A673 (cell line): Measurements from ENCODE around the gene TIGD3. TPM values are rescaled to one million over a fixed set of nuclear protein-coding genes. Genes with fewer than 3 reads are reported as not detected.
A peak's percentile ranks its signal among the peaks of the same experiment; 100 is the strongest.

Experiments used
- BruUV-seq: library from RNA; stranded (reverse); fragments of 400-500 nt; replicated peaks from 2 replicates; lab custom pipeline; 2021; lab: Mats Ljungman, UMichigan
- CTCF ChIA-PET: fragments of 300-600 bp; sonication (Branson Sonifier 250); formaldehyde crosslinking; loops from one replicate; lab custom pipeline; 2022; ENCODE audit warnings: antibody characterized with exemption; lab: Charles Lee
- POLR2A ChIA-PET: fragments of 300-600 bp; sonication (Branson Sonifier 250); formaldehyde crosslinking; loops from one replicate; lab custom pipeline; 2022; ENCODE audit warnings: antibody characterized with exemption; ENCODE audit not compliant: low non-redundant PET; lab: Charles Lee
- DNase-seq: peaks from one replicate; pipeline ENCODE4 v3.0.0-alpha.2; 2015; ENCODE audit warnings: low spot score
- H3K27ac ChIP-seq: fragments of 200-600 bp; sonication (generic); 2 replicates; pipeline ENCODE4 v1.5.1; 2016; ENCODE audit warnings: mixed run types, low read depth, mild to moderate bottlenecking, mixed read lengths, antibody characterized with exemption, low read length; ENCODE audit not compliant: poor library complexity, severe bottlenecking
- H3K27me3 ChIP-seq: fragments of 200-600 bp; sonication (generic); replicated peaks from 2 replicates; pipeline ENCODE4 v1.6.1; 2017; ENCODE audit warnings: mixed run types, low read depth, mild to moderate bottlenecking, mixed read lengths, antibody characterized with exemption, low read length; ENCODE audit not compliant: insufficient read depth, poor library complexity
- H3K36me3 ChIP-seq: fragments of 200-600 bp; sonication (generic); 2 replicates; pipeline ENCODE4 v1.6.1; 2016; ENCODE audit warnings: mixed run types, mild to moderate bottlenecking, mixed read lengths, antibody characterized with exemption, low read length; ENCODE audit not compliant: insufficient read depth, poor library complexity, severe bottlenecking
- H3K4me1 ChIP-seq: fragments of 200-600 bp; sonication (generic); 2 replicates; pipeline ENCODE4 v1.6.1; 2017; ENCODE audit warnings: mixed run types, mild to moderate bottlenecking, mixed read lengths, antibody characterized with exemption, low read length; ENCODE audit not compliant: insufficient read depth, poor library complexity, severe bottlenecking
- H3K4me3 ChIP-seq: fragments of 200-600 bp; sonication (generic); 2 replicates; pipeline ENCODE4 v1.5.1; 2016; ENCODE audit warnings: low read depth, mixed run types, mild to moderate bottlenecking, mixed read lengths, low read length; ENCODE audit not compliant: poor library complexity, severe bottlenecking
- H3K9me3 ChIP-seq: fragments of 200-600 bp; sonication (generic); 2 replicates; pipeline ENCODE4 v1.6.1; 2016; ENCODE audit warnings: mixed run types, low read depth, mild to moderate bottlenecking, mixed read lengths, antibody characterized with exemption, low read length; ENCODE audit not compliant: poor library complexity, severe bottlenecking
- EZH2 ChIP-seq: fragments of 200-600 bp; sonication (generic); IDR thresholded peaks from 2 replicates; pipeline ENCODE4 v1.6.1; 2017; ENCODE audit warnings: borderline replicate concordance, low read depth, mild to moderate bottlenecking, mixed read lengths, antibody characterized with exemption, low read length; ENCODE audit not compliant: poor library complexity, severe bottlenecking
- intact Hi-C: fragments of 100-400 bp; cut with micrococcal nuclease; formaldehyde crosslinking; loops from one replicate; pipeline ENCODE4 v1.10.0; 2022; ENCODE audit not compliant: unreplicated experiment
- total RNA-seq: library from RNA; stranded (reverse); gene quantifications from 2 replicates; pipeline ENCODE4 v1.2.3, GENCODE V29; 2021
- TF ChIP-seq, protein P1 (sequence below): fragments of 300-800, 200-600 bp; sonication (generic); conservative IDR thresholded peaks from 2 replicates; pipeline ENCODE4 v1.5.1; 2017; ENCODE audit warnings: low read depth, mild to moderate bottlenecking, antibody characterized with exemption, low read length, moderate library complexity, mixed read lengths

Gene TIGD3
- total RNA-seq, 1 experiment from 2014 or later: 2.3 TPM

- intact Hi-C loops: loop anchor here (5.0 kb wide), 3 partner anchors 37 to 192 kb away; partner anchors contain the start of genes FAM89B and ZNRD2
- Histone ChIP-seq H3K4me3 (no peak overlapping the region), H3K36me3 (no peaks in the 10 kb centered on the region), H3K9me3 (no peaks in the 10 kb centered on the region), H3K27ac (no peak overlapping the region), H3K27me3 (no peaks in the 10 kb centered on the region), H3K4me1 (peaks cover 34% of the 10 kb centered on the region)
- POLR2A ChIA-PET: interaction anchor here (0.6 kb wide), 1 partner anchor 40 kb away, joined by 3 read pairs; no protein-coding TSS in a partner anchor
- no peak for DNase-seq
- BruUV-seq: no TSS peak
- no peak for TF ChIP-seq EZH2
- TF ChIP-seq, protein P1, sequence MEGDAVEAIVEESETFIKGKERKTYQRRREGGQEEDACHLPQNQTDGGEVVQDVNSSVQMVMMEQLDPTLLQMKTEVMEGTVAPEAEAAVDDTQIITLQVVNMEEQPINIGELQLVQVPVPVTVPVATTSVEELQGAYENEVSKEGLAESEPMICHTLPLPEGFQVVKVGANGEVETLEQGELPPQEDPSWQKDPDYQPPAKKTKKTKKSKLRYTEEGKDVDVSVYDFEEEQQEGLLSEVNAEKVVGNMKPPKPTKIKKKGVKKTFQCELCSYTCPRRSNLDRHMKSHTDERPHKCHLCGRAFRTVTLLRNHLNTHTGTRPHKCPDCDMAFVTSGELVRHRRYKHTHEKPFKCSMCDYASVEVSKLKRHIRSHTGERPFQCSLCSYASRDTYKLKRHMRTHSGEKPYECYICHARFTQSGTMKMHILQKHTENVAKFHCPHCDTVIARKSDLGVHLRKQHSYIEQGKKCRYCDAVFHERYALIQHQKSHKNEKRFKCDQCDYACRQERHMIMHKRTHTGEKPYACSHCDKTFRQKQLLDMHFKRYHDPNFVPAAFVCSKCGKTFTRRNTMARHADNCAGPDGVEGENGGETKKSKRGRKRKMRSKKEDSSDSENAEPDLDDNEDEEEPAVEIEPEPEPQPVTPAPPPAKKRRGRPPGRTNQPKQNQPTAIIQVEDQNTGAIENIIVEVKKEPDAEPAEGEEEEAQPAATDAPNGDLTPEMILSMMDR: no peak
- CTCF ChIA-PET: interaction anchor here (0.5 to 0.6 kb wide), 2 partner anchors 128 to 130 kb away, joined by 3 to 4 read pairs; no protein-coding TSS in a partner anchor
Measured at GRCh38 chr11:65379698-65380459, 25.3 kb downstream of the TIGD3 start.

DNA sequence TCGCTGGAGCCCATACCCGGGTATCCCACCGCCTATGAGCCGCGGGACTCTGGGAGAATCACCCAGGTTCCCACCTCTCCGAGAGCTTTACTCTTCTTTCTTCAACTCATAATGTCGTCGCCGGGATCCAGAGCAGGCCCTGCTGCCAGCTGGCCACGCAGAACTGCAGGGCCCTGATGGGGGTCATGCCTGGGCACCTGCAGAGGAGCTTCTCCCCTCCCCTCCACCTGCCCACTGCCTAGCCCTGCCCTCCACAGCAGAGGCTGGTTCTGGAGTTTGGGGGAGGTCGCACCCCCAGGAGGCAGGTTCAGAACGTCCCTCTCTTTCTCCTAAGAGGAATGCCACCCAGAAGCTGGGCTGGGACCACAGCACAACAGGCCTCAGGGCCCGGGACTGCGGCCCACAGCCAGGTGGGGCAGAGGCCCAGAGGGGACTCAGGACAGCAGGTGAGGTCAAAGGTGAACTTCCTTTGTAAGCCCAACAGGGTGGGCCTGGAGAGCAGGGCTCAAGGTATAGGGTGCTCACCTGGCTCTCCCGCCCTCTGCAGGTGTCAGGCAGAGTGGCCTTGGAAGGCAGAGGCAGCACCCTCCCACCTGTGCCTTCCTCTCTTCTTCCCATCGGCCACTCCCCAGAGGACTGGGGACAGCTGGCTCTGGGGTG lies 26.0 kb downstream of the TIGD3 start:
- TF ChIP-seq EZH2: no peak
- Histone ChIP-seq H3K4me3 (no peak overlapping the region), H3K4me1 (peaks cover 35% of the 10 kb centered on the region), H3K27me3 (no peaks in the 10 kb centered on the region), H3K27ac (no peak overlapping the region), H3K36me3 (no peaks in the 10 kb centered on the region), H3K9me3 (no peaks in the 10 kb centered on the region)
- BruUV-seq: no TSS peak
- POLR2A ChIA-PET: no interaction called here
- intact Hi-C loops: loop anchor here (5.0 kb wide), 3 partner anchors 37 to 192 kb away; partner anchors contain the start of genes FAM89B and ZNRD2
- DNase-seq: no peak
- CTCF ChIA-PET: interaction anchor here (0.5 to 0.7 kb wide), 2 partner anchors 113 to 128 kb away, joined by 3 to 4 read pairs; no protein-coding TSS in a partner anchor

DNA sequence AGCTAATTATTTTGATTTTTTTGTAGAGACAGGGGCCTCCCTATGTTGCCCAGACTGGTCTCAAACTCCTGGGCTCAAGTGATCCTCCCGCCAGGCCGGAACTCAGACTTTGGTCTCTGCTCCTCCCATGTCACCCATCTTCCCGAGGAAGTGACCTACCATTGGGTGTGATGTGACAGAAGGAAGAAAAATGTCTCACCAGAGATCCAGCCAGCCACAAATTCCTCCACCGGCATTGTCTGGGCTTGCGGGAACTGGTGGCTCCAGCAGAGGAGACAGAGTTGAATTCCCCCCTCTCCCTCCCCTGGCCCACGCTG lies 27.1 kb downstream of the TIGD3 start:
- POLR2A ChIA-PET: no interaction called here
- Histone ChIP-seq H3K27me3 (no peaks in the 10 kb centered on the region), H3K9me3 (no peaks in the 10 kb centered on the region)

More for the DNA sequence above, 27.1 kb downstream of the TIGD3 start:
- peak; percentile 52 for DNase-seq
- H3K27ac ChIP-seq: peak overlapping the region; percentile 94
- intact Hi-C loops: loop anchor here (5.0 kb wide), 3 partner anchors 36 to 191 kb away; partner anchors contain the start of genes FAM89B and ZNRD2
- no peaks in the 10 kb centered on the region for H3K36me3 ChIP-seq
- no peak for TF ChIP-seq EZH2
- BruUV-seq: no TSS peak
- peaks cover 40% of the 10 kb centered on the region for H3K4me1 ChIP-seq
- H3K4me3 ChIP-seq: peak overlapping the region; percentile 40
- CTCF ChIA-PET: interaction anchor here (0.6 to 1.0 kb wide), 3 partner anchors 35 to 1111 kb away, joined by 3 to 4 read pairs (median 3); no protein-coding TSS in a partner anchor
